ENCODE data around the gene OLR1. TPM values are rescaled to one million over a fixed set of nuclear protein-coding genes. Genes with fewer than 3 reads are reported as not detected.

The OLR1 gene
- total RNA-seq, 1 experiment from 2014 or later = not detected

DNA sequence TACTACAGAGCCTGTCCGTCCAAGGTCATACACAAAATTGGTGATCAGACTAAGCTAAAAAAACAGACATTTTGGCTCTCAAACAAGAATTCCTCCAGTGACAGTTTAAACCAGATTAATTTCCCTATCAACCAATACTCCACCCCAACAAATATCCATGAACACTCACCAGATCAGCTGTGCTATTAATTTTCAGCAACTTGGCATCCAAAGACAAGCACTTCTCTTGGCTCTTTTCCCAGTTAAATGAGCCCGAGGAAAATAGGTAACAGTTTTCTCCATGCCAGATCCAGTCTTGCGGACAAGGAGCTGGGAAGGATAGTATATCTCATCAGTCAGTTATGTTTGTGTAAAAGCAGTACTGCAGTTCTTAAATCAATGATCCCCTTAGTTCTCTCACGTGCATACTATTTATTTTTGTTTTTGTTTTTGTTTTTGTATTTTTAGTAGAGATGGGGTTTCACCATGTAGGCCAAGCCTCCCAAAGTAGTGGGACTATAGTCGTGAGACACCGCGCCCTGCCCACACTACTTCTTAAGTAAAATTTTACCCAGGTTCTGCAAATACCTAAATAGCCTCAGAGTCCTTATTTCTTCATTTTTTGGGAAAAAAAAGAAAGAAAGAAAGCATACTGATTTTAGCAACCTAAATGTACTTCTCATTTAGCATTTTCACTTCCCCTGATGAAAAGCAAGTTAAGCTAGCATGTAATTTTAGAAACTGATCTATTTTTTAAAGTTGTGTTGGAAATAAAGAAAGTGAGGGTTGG lies 11.1 kb downstream of the OLR1 start:
- no peaks in the 10 kb centered on the region for H3K4me1 Mint-ChIP-seq (ENCODE audit: low read depth, unreplicated experiment)
- H3K4me3 Mint-ChIP-seq (ENCODE audit: low read depth, unreplicated experiment) = no peak overlapping the region
- no peaks in the 10 kb centered on the region for H3K9me3 Mint-ChIP-seq (ENCODE audit: low read depth, unreplicated experiment)
- BruUV-seq (replicated peaks) = no TSS peak
- intact Hi-C loops (cut with micrococcal nuclease; ENCODE audit: unreplicated experiment) = no loop called here
- H3K27ac Mint-ChIP-seq (ENCODE audit: unreplicated experiment) = no peak overlapping the region
- TF ChIP-seq, protein P1, sequence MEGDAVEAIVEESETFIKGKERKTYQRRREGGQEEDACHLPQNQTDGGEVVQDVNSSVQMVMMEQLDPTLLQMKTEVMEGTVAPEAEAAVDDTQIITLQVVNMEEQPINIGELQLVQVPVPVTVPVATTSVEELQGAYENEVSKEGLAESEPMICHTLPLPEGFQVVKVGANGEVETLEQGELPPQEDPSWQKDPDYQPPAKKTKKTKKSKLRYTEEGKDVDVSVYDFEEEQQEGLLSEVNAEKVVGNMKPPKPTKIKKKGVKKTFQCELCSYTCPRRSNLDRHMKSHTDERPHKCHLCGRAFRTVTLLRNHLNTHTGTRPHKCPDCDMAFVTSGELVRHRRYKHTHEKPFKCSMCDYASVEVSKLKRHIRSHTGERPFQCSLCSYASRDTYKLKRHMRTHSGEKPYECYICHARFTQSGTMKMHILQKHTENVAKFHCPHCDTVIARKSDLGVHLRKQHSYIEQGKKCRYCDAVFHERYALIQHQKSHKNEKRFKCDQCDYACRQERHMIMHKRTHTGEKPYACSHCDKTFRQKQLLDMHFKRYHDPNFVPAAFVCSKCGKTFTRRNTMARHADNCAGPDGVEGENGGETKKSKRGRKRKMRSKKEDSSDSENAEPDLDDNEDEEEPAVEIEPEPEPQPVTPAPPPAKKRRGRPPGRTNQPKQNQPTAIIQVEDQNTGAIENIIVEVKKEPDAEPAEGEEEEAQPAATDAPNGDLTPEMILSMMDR (IDR thresholded peaks at IDR 0.05; ENCODE audit: unreplicated experiment) = no peak
- H3K36me3 Mint-ChIP-seq (ENCODE audit: insufficient read depth, unreplicated experiment) = no peaks in the 10 kb centered on the region
- peaks cover 19% of the 10 kb centered on the region for H3K27me3 Mint-ChIP-seq (ENCODE audit: unreplicated experiment)
- DNase-seq = no peak
- CTCF ChIA-PET = no interaction called here

DNA sequence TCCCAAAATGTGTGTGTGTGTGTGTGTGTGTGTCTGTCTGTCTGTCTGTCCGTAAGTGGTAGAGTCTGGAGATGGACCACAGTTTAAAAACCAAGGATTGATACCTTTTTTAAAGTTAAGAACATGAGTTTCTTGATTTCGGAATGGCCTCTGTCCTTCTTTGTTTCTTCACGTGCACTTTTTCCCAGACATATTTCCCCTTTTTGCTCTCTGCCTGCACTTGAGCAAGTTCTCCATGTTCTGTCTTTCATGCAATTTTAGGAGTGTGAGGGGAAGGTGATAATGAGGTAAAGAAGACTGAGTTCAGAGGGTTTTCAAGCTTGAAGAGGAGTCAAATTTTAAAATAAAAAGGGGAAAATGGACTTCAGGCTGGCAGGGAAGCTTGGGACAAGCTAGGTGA lies 12.7 kb downstream of the OLR1 start:
- Mint-ChIP-seq H3K9me3 (ENCODE audit: low read depth, unreplicated experiment) (no peaks in the 10 kb centered on the region), H3K4me1 (ENCODE audit: low read depth, unreplicated experiment) (peaks cover under 1% of the 10 kb centered on the region), H3K27ac (ENCODE audit: unreplicated experiment) (no peak overlapping the region), H3K36me3 (ENCODE audit: insufficient read depth, unreplicated experiment) (no peaks in the 10 kb centered on the region), H3K4me3 (ENCODE audit: low read depth, unreplicated experiment) (no peak overlapping the region), H3K27me3 (ENCODE audit: unreplicated experiment) (peaks cover 19% of the 10 kb centered on the region)
- BruUV-seq (replicated peaks) = no TSS peak
- TF ChIP-seq, protein P1 (IDR thresholded peaks at IDR 0.05; ENCODE audit: unreplicated experiment) = no peak
- CTCF ChIA-PET = interaction anchor here (1.0 kb wide), 1 partner anchor 19 kb away, joined by 3 read pairs; no protein-coding TSS in a partner anchor
- intact Hi-C loops (cut with micrococcal nuclease; ENCODE audit: unreplicated experiment) = no loop called here
- no peak for DNase-seq

DNA sequence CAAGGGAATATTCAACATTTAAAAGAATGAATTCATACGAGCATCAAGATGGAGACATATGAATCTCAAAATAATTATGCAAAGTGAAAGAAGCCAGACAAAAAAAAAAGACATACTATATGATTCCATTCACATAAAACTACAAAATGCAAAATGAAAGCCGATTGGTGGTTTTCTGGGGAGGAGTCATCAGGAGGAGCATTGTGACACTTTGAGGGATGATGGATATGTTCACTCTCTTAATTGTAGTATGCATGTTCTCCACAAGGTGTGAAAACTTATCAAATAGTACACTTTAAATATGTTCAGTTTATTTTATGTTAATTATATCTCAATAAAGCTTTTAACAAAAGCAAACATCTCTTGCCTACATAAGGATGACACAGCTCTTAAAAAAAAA lies 13.5 kb downstream of the OLR1 start:
- TF ChIP-seq, protein P1 (IDR thresholded peaks at IDR 0.05; ENCODE audit: unreplicated experiment) = no peak
- no TSS peak for BruUV-seq (replicated peaks)
- DNase-seq = no peak
- Mint-ChIP-seq H3K27ac (ENCODE audit: unreplicated experiment) (no peak overlapping the region), H3K4me3 (ENCODE audit: low read depth, unreplicated experiment) (no peak overlapping the region), H3K27me3 (ENCODE audit: unreplicated experiment) (peaks cover 19% of the 10 kb centered on the region), H3K4me1 (ENCODE audit: low read depth, unreplicated experiment) (peaks cover 9% of the 10 kb centered on the region), H3K9me3 (ENCODE audit: low read depth, unreplicated experiment) (no peaks in the 10 kb centered on the region), H3K36me3 (ENCODE audit: insufficient read depth, unreplicated experiment) (peaks cover 8% of the 10 kb centered on the region)
- intact Hi-C loops (cut with micrococcal nuclease; ENCODE audit: unreplicated experiment) = no loop called here
- CTCF ChIA-PET = interaction anchor here (1.0 kb wide), 1 partner anchor 18 kb away, joined by 3 read pairs; no protein-coding TSS in a partner anchor

DNA sequence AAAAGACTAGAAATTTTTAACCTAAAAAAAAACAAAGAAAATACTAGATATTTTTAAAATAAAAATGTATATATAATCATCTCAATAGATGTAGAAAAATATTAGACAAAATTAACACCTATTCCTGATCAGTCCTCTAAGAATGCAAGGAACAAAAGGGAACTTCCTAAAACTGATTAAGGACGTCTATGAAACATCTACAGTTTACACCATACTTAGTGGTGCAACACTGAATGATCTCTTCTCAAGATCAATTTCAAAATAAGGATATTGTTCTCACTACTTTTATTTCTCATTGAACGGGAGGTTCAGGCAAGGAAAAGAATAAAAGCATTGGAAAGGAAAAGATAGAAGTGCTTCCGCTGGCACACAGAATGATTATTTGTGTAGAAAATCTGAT lies 16.0 kb downstream of the OLR1 start:
- peaks cover 11% of the 10 kb centered on the region for H3K36me3 Mint-ChIP-seq (ENCODE audit: insufficient read depth, unreplicated experiment)
- no TSS peak for BruUV-seq (replicated peaks)

More for the DNA sequence above, 16.0 kb downstream of the OLR1 start:
- H3K4me3 Mint-ChIP-seq (ENCODE audit: low read depth, unreplicated experiment) = no peak overlapping the region
- no peak for DNase-seq
- TF ChIP-seq, protein P1 (IDR thresholded peaks at IDR 0.05; ENCODE audit: unreplicated experiment) = no peak
- H3K27me3 Mint-ChIP-seq (ENCODE audit: unreplicated experiment) = peaks cover 19% of the 10 kb centered on the region
- peaks cover 11% of the 10 kb centered on the region for H3K4me1 Mint-ChIP-seq (ENCODE audit: low read depth, unreplicated experiment)
- intact Hi-C loops (cut with micrococcal nuclease; ENCODE audit: unreplicated experiment) = no loop called here
- H3K9me3 Mint-ChIP-seq (ENCODE audit: low read depth, unreplicated experiment) = no peaks in the 10 kb centered on the region
- CTCF ChIA-PET = no interaction called here
- H3K27ac Mint-ChIP-seq (ENCODE audit: unreplicated experiment) = no peak overlapping the region

Data from Calu3 (cell line).